Activated gamma-delta T cell treated with Interleukin-2 at 50 U/mL for 16 hours (primary cell): ENCODE results near the gene ZBTB20.
"Not testable (repeated sequence)": the region's sequence is repeated elsewhere in the genome, so short reads cannot be mapped to it uniquely, and the experiment has no call there.

Experiments used
- DNase-seq: peaks from one replicate; pipeline ENCODE4 v3.0.0-alpha.2; 2020

Gene ZBTB20

DNA sequence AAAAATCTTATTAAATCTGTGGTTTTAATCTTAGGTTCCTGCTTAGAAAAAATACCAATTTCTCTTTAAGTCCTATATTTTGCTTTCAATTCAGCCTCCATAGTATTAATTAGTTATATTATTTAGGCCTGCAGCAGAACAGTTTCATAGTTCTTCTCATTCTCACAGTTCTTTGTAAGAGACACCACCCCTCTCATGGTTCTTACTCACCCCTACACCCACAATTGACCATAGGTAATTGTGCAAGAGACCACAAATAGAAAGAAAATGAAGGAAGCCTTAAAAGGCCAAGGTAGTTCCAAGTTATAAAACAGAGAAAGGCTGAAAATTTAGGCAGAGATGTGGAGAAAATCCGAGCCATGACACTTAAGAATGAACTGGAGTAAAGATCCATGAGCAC lies 438.0 kb downstream of the ZBTB20 start:
- DNase-seq = no peak

DNA sequence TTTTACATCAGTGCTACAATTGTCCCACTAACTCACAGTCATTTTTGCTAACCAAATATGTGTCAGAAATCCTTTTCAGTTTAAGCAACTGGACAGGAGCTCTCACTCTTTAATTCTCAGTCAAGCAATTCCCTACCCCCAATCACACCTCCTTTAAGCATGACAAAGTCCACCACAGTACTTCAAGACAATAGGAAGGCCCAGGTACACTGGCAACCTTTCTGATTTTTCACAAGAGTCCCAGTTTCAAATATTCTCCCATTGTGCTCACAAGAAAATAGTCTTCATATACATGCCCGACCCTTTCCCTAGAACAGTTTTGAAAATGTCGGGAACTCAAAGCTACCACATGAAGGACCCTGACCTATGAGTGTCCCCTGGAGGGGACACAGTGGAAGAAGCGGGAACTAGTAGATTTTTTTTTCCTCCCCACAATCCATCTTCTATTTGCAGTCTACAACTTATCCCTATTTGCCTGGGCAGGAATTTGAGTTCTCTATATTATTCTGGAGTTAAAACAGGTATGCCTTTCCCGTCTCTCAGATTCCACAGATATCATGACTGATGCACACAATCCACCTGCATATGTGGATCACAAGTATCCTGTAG lies 439.7 kb downstream of the ZBTB20 start:
- DNase-seq = no peak

DNA sequence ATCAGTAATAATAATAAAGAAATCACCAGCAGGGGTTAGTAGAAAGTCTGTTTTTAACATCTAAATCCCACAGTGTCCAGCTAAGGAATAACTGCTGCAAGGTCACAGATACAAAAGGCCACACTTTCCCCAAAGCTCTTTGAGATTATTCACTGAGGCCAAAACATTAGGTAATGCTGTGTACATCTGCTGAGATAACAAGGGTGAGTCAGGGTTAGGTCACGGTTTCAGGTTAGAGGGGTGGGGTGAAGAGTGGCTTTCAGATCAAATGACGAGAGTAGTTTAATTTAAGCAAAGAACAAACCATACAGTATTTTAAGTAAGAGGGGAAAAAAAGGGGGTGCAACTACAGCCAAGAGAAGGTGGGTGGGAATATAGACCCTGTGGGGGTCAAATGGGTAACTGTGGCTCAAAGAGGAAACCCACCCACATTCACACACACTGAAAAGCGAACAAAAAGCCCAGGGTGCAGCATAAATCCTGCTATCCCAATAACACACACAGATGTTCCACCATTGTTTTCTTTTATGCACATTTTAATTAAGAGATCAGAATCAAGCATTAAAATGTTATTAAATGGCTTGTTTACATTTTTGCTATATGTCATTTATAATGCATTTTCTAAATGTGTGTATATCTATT lies 440.4 kb downstream of the ZBTB20 start:
- DNase-seq = no peak

DNA sequence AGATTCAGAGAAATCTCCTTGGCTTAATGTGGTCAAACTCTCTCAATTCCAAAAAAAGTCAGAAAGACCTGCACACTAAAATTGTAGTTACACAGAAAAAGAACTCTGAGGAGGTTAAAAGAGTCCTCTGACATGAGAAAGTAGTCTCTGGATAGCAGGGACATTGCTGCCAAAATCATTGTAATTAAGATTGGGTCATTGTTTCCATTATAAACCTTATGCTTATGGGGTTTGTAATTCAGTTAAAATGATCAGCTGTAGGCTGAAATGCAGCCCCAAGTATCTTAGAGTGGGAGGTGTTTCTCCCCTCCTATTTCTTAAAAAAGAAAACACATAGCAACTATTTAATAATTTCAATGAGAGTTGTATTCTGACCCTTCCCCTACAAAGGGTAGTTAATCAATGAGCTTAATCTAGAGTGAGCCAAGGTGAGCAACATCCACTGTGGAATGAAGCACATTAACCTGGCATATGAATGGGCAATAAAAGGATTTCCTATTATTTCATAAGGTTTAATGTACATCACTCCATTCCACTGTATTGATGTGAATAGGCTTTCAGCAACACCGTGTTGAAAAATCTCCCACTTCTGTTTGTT lies 446.4 kb downstream of the ZBTB20 start:
- DNase-seq = no peak

DNA sequence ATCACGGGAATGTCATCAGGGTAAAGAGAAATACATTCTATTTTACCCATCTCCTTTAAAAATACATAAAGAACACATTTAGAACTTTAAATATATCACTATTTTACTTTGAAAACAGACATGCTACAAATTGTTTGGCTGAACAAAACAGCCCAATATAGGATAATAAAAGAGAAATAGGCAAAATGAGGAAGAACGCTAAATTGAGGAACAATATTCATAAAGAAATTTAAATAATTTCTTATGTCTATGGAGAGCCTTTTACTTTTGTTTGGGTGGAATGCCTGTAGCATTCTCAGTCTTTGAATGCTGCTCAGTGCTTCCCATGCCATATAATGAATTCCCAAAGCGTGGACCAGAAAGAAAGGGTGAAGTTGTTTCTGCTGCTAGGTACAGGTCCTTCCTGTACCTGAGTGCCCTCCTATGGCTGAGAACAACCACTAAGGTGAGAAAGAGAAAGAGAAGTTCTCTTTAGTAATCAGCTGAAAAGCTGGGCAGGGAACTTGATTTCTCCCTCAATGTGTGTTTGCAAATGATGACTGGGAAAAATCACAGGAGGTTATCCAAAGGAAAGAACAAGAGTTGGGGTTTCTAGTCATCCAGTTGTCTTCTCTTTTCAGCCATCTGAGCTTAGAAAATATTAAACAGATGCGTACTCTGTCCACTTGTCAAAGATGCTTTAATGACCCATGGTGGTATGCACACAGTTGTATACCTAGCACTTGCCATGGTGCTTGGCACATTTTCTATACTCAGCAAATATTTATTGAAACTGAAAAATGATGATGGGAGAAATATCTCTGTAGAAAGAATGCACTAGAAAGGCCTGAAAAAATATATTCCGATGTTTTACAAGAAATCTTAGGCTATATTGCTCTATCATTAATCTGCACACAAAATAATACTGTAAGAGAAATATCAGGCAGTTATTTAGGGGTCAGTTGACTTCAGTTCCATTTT lies 448.7 kb downstream of the ZBTB20 start:
- DNase-seq = no peak

DNA sequence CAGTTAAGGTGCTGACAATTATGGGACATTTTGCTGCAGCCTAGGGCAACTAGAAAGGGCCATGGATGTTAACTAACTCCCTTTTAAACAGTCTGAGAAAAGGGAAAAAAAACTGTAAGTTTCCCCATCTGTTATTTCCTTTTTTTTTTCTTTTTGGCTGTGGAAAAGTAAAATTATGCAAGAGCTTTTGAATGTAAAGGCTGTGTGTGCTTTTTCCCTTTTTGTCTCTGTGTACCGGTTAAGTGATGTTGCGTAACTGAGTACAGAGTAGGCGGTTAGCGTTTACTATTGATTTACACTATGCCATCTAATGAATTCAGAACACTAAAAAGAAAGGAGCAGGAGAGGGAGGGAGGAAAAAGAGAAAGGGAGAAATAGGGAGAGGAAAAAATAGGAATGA lies 449.7 kb downstream of the ZBTB20 start:
- DNase-seq = no peak

DNA sequence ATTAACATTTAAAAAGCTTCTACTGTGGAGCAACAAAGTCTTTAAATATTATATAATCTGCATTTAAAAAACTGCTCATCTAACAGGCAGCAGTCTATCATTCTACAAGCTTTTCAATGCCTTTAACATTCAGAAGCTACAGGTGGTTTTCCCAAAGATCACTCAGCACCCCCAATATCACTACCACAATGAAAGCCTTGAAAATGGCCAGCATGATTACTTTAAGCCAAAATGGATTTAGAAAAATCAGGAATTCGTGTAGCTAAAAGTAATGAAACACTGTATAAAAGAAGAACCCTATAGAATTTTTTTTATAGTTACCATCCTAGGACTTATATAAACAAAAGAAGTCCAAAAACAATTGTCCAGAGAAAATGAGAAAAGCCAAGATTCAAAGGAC lies 452.8 kb downstream of the ZBTB20 start:
- no peak for DNase-seq

DNA sequence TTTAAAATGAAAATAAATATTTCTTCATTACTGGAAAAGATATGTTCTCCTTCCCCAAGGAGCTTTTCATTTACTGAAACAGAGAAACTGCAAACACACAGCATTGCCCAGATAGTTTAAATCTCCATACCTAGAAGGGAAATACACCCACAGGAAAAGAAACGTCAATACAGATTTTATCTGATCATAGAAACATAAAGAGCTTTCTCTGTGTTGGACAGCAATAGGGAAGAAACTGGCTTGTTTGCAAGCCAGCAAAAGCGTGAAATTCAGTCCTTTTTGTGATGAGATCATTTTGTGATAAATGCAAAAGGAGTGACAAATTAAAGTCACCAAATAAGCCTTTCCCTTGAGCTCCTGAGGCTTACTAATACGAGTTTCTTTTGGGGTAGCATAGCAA lies 455.2 kb downstream of the ZBTB20 start:
- no peak for DNase-seq

DNA sequence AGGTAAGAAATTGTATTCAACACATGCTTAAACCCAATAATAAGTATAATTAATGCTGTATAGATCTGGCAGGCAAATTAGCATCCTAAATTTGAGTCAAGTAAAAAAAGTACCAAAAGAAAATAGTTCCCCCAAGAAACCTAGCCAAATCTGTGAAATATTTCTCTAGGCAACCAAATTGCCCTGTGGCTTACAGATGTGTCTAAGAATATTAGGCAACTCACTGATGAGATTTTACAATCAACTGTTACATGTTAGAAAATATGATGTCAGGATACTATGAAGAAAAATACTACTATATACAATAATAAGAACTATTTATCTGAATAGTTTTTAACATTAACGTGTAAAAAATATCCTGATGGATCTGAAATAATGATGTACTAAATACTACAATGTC lies 456.2 kb downstream of the ZBTB20 start:
- no peak for DNase-seq

DNA sequence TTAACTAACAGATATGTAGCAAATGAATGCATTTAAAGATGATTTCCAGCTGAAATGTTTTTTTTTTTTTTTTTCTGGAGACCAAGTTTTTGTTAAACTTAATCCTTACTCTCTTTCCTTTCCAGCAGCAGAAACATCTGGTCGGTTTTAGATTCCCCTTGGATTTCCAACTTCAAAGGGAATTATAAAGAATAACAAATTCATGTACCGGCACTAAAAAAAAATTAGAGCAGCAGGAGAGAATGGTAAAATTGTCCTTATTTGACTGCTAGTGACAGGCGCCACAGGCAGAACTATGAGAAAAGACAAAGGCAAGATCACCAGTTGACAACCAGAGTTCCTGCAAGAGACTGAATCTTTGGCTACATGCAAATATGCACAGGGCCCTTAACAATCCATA lies 459.9 kb downstream of the ZBTB20 start:
- no peak for DNase-seq

DNA sequence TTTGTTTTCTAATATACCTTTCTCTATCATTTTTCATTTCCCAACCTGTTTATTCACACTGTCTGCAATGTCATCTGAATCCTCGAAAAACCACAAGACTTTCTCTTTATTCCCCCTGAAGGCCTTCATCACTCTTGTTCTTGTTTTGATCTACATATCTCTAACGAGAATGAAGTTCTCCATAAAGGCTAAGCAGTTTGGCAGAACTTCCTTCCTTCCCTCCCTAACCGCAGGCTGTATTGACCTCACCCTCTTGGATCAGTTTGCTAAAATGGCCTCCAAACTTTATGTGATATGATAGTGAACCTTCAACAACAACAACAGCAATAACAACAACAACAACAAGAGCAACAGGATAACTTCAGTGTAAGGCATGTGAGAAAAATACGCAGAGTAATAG lies 460.5 kb downstream of the ZBTB20 start:
- no peak for DNase-seq

DNA sequence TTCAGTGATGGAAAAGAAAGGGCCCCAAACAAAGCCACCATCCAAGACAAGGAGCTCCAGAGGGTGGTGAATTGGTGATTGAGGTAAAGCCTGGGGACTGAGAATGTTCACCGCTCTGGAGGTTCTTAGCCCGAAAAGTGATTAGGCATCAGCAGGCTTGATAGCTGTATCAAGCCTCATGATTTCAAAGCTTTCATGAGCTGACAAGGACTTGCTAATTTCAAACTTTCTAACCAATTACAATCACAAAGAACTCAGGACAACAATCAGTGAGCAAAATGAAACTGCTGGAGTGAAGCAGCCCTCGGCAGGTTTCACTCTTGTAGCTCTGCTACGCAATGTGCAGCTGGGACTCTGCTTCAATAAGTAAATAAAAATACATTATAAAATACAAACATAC lies 461.9 kb downstream of the ZBTB20 start:
- no peak for DNase-seq

DNA sequence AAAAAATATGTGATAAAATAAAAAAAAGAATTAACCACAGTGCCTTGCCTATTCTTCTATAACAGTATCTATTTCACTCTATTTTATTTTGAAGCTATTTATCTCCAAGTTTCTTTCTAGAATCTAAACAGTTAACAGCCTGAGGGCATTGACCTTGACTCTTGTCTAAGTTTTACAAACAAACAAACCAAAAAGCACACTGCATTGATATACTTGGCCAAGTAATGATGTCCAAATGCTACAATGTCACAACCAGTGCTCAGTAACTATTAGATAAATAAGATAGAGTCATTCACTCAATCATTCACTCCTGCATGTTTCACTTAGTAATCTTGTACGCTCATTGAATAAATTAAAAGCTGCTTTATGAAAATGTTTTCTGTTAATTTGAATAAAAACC lies 466.8 kb downstream of the ZBTB20 start:
- DNase-seq = no peak

DNA sequence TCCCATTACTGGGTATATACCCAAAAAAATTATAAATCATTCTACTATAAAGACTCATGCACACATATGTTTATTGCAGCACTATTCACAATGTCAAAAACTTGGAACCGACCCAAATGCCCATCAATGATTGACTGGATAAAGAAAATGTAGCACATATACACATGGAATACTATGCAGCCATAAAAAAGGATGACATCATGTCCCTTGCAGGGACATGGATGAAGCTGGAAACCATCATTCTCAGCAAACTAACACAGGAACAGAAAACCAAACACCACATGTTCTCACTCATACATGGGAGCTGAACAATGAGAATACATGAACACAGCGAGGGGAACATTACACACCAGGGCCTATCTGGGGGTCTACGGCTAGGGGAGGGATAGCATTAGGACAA lies 467.3 kb downstream of the ZBTB20 start:
- DNase-seq = not testable (repeated sequence)

DNA sequence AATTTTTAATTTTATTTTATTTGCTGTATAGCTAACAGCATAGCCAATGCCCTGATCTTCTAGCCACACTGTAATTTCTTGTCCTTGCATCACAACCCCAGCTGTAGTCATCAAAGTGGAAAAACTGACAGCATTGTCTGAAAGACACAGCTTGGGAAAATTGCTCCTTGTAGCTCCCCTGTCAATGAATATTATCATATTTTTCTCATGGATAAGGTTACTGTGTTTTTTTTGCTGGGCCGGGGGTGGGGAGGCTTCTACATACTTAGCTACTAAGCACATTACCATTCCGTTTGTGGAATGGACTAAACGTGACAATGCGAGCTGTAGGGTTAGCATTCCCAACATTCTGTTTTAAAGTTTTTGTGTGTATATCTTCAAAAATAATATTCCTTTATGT lies 472.0 kb downstream of the ZBTB20 start:
- no peak for DNase-seq

DNA sequence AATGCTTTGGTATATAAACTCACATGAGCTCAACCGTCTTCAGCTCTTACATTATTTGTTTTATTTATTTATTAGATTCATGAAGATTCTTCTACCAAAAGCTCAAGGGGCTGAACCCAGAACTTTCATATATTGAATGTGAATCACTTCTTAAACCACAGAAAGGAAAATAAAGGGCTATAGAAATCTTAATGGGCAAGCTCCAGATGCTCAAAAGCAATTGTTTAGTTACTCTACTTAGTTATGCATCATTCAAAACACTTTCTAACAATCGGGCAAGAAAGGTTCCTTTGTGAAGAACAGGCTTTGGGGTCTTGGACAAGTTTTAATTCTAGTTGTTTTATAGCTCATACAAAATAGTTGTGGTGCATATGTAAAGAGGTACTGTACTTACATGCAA lies 473.1 kb downstream of the ZBTB20 start:
- DNase-seq = no peak

DNA sequence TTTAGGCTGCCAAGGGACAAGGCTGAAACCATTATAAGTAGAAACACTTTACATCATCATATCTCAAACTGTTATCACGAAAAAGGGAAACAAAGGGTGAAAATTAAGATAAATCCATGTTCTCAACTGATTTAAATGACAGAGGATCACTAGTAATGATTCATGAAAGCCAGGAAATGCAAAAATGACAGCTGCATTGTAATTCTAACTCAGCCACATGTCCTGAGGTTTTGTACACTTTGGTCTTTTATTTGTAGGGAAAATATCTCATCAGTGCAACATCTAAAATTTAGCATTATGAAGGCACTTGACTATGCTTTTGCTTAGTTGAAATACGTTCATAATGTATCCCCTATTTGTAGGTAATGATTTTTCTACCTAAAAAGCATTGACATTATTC lies 473.6 kb downstream of the ZBTB20 start:
- no peak for DNase-seq

DNA sequence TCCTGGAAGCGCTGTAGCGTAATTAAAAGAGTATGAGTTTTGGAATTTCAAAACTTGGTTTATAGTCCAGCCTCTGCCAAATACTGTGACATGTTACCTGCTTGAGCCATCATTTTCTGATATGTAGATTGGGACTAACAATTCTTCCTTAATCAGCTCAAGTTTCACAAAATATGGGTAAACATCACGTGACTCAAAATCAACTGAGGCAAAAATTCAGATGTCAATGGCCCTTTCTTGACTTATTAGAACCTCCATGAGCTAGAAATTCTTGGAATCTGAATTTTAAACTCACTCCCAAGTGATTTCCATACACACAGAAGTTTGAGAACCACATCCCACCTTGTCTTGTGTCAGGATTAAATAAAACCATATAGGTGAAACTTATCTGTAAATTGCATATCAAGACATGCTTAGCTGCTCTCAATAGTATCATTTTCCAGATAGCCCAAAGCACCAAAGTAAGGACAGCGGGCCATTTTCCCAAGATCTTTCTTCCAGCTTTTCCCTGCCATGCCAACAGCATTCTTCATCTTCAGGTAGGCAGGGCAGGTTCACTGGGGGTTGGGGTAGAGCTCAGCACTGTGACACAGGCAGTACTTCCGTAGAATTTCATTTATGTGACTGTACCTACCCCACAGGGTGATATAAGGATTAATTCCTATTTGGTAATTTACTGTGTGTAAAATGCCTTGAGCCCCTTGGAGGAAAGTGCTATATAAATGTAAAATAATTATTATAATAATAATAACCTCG lies 474.2 kb downstream of the ZBTB20 start:
- no peak for DNase-seq

DNA sequence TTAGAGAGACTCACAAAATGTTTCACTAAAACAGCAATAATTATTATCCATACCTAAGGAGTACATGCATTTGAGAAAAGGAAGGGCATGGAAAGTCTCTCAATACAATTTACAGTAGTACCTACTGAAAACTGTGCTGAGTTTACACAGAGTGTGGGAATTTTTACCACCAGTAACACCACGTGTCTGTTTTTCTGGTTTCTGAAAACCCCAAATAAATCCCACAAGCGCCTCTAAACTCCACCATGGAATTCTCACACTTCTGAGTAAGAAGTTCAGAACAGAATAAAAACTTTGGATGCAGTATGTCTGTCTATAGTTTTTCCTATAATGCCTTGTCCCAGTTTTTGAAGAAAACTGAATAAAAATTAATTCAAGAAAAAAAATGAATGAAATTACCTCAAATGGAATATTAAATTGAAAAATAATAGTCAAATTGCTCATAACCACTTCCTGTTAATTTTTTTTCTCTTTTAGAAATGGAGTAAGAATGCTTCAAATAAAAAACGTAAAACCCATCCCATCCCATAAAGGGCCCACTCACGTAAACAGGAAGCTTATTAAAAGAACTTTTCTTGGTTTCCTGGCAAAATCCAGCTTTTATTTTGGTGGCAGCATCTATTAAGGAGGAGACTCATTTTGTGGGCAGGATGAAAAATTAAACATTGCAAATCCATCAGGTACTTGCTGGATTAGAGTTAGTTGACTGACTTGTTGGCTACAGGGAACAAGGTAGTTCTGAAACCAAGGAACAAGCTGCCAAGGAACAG lies 475.2 kb downstream of the ZBTB20 start:
- no peak for DNase-seq

DNA sequence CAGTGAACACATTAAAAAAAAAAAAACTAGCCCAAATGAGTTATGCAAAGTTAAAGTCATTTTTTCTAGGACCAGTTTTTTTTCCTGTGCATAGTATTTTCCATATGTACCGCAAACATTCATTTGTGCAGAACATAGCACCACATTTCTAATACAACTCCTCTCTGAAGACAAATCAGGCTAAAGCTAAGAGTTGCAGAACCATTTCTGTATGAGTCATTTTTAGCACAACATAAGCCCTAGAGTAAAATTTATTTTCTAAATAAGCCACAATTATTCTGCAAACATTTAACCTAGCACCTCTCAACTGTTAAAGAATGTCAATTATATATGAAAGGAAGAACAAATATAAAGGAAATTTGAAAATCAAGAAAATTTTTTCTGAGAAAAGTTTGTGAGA lies 477.5 kb downstream of the ZBTB20 start:
- DNase-seq = no peak

DNA sequence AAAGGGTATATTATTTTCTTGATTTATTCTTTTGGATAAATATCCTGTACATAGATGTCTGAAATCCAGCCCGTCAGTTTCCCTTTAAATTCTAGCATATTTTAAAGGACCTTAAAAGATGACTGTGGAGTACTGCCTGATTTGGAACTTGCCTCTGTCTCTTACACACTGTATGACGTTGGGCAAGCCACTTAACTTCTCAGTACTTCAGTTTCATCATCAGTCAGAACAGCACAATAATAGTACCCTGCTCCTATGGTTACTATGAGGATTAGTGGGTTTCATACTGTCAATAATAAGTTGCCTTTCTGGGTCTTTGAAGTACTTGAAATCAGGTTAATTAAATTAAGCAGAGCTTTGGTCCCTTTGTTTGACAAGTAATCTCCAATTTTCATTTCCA lies 479.0 kb downstream of the ZBTB20 start:
- DNase-seq = no peak

DNA sequence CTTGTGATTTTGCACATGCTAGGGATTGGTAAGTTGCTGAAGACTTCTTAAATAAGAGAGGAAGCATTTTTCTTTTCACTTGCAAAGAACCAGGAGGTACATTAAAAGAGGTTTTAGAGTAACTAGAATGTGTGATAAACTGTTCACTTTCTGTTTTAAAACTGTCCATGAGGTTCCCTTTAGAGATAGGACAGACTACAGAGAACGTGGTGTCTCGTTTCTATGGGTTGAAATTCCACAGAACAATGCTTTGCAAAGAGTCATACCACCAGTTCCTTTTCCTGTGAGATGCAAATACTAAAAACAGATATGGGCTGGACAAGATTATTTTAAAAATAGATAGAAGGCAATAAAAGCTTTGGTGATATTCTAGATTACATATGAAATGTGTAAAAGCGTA lies 480.5 kb downstream of the ZBTB20 start:
- no peak for DNase-seq
